GM18526 (cell line): ENCODE data around the gene PIP5K1B.

ENCODE experiments used
- POLR2A ChIP-seq: IDR thresholded peaks from 3 replicates; pipeline ENCODE4 v1.6.1; 2011; ENCODE audit not compliant: insufficient read length; ENCODE audit errors: extremely low read depth

Gene PIP5K1B

DNA sequence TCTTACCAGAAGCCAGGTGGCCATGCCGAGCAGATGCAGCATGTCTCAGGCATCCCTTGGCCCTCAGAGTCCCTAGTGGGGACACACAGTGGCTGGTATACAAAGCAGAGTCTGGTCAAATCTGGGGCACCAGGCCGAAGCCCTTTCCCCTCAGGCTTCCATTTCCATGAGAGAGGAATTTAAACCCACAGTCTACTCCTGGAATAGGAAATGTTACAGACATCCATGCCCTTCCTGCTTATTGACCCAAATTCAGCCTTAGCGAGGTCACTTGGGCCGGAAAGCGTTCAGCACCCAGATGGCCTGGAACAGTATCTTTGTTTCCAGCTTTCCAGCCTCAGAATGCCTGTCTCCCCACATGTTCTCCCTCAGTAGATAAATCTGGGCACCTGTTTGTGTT is 131.7 kb downstream of the PIP5K1B start:
- TF ChIP-seq POLR2A = no peak

DNA sequence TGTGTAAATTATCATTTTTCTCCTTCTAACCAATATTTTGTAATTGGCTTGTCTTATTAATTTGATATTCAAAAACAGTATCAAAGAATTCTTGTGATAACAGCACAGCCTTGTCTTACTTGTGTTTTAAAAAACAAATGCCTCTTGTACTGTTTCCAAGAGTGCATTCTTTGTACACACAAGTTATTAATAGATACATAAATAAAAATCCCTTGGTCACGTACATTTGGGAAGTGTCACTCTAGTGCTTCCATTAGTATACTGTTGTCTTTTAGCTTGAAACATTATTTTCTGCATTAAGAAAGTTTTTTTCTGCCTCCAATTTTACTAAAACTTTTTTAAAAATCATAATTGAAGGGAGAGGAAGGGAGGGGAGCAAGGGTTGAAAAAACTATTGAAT is 133.2 kb downstream of the PIP5K1B start:
- TF ChIP-seq POLR2A = no peak

GRCh38 chr9:68841276-68842052 is 136.4 kb downstream of the PIP5K1B start:
- TF ChIP-seq POLR2A = no peak

DNA sequence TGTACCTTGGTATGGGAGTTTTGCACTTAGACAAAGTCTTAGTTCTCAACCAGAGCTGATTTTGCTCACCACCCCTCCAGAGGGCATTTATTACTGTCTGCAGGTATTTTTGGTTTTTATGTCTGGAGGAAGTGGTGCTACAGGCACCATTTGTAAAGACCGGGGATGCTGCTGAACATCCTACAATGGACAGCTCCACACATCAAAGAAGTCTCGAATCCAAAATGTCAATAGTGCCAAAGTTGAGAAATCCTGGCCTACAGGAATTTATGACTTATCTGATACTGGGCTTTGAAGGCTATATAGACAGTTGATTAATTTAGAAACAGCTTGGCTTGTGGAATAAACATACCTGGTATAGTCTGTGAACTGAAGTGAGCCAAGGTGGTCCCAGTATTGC is 137.5 kb downstream of the PIP5K1B start:
- TF ChIP-seq POLR2A = no peak

GRCh38 chr9:68843239-68843638 is 138.2 kb downstream of the PIP5K1B start:
- TF ChIP-seq POLR2A = no peak

- TF ChIP-seq POLR2A = no peak
Measured at GRCh38 chr9:68844157-68844556, 139.1 kb downstream of the PIP5K1B start.

- no peak for TF ChIP-seq POLR2A
Measured at GRCh38 chr9:68844631-68845612, 139.9 kb downstream of the PIP5K1B start.

DNA sequence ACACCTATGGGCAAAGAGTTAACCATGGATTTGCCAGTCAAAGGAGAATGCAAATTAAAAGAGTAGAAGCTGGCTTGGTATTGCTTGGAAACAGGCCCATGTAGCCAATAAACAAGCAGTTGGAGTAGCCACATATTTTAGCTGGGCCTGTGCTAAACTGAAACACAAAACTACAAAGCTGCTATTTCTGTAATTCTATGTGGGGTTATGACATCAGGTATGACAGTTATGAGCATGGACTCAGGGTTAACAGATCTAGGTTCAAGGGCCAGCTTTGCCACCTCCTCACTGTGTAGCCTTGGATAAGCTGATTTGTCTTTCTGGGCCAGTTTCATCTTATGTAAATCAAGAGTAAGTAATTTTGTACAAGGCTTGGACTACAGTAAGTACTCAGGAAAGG is 142.7 kb downstream of the PIP5K1B start:
- TF ChIP-seq POLR2A = no peak

- TF ChIP-seq POLR2A = no peak
Measured at GRCh38 chr9:68851657-68852056, 146.6 kb downstream of the PIP5K1B start.

GRCh38 chr9:68852941-68853340 is 147.9 kb downstream of the PIP5K1B start:
- TF ChIP-seq POLR2A = no peak

GRCh38 chr9:68859347-68859746 is 154.3 kb downstream of the PIP5K1B start:
- TF ChIP-seq POLR2A = no peak

- TF ChIP-seq POLR2A = no peak
Measured at GRCh38 chr9:68860419-68860818, 155.4 kb downstream of the PIP5K1B start.

DNA sequence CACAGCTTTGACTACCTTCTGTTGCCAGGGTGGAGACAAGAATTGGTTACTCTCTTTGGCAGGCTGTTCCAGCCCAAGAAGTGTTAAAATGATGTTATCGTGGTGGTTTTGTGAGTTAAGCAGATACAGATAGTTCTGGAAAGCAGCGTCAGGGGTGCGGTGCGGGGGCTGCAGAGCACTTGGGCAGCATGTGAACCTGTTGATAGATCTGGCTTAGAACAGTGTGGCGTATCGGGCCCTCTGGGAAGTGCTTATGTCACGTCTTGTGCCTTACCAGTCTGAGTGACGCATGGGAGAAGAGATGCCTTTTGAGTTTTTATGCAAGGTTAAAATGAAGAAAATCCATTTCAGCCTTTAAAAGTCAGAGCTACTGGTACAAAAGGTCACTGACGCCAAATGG is 156.4 kb downstream of the PIP5K1B start:
- no peak for TF ChIP-seq POLR2A

- no peak for TF ChIP-seq POLR2A
Measured at GRCh38 chr9:68867066-68867465, 162.0 kb downstream of the PIP5K1B start.

- no peak for TF ChIP-seq POLR2A
Measured at GRCh38 chr9:68869022-68869421, 164.0 kb downstream of the PIP5K1B start.

GRCh38 chr9:68870086-68870485 is 165.0 kb downstream of the PIP5K1B start:
- no peak for TF ChIP-seq POLR2A

DNA sequence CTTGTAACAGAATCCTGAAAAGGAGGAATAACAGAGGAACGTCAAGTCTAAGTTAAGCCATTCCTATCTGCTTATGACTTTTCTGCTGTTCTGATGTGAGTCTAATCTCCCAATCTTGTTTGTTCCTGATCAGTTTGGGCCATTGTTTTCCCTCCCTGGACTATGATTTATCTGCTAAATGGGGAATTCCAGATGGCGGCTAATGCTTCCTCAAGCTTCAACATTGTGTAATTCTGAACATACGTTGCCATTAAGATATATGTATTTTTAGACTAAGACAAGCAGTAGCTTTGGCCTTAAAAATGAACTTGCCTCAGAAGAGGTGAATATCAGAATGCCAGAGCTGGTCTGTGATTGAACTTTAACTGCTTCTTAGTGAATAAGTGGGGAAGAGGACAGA is 166.2 kb downstream of the PIP5K1B start:
- no peak for TF ChIP-seq POLR2A

DNA sequence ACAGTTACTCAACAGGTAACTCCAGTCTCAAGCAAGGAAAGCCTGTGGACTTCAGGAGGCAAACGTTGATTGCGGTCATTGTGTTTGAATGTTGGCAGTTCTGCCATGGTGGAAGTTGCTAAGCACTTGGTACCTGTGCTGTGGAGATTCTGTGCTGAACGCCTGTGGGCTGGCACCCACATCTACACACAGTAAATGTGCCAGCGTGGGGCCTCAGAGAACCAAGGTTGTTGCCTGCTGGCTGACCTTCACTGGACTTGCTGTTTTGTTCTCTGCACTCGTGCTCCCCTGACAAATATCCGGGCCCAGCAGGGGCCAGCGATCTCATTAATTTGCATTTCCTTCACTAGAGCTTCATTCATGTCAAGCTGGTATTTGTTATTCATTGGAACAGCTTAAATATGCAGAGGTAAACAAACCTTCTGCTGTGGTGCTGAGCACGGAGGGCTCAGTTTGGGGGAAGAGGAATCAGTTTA is 167.0 kb downstream of the PIP5K1B start:
- TF ChIP-seq POLR2A = no peak
